IMR-90 (cell line): ENCODE data around the gene PRKRA. TPM values are rescaled to one million over a fixed set of nuclear protein-coding genes. Genes with fewer than 3 reads are reported as not detected.

Experiments used
- ATAC-seq: fragments of 200-7000 bp; cut with Tn5 transposase; 2 replicates; pipeline ENCODE4 v1.9.1; 2020; ENCODE audit warnings: low read depth, mild to moderate bottlenecking, moderate library complexity
- BruUV-seq: library from RNA; stranded (reverse); fragments of 400-500 nt; replicated peaks from 2 replicates; lab custom pipeline; 2021; lab: Mats Ljungman, UMichigan
- CTCF ChIA-PET: fragments of 300-600 bp; formaldehyde crosslinking; extraction: SDS; loops from one replicate; lab custom pipeline; 2021; ENCODE audit warnings: antibody characterized with exemption; lab: Yijun Ruan, JAX
- POLR2A ChIA-PET: fragments of 300-600 bp; sonication (Branson Sonifier 250); formaldehyde crosslinking; loops from one replicate; lab custom pipeline; 2022; ENCODE audit warnings: antibody characterized with exemption; ENCODE audit not compliant: unreplicated experiment; lab: Charles Lee
- DNase-seq: peaks from one replicate; pipeline ENCODE4 v3.0.0; 2013
- H2AFZ ChIP-seq: replicated peaks from 2 replicates; pipeline ENCODE3; 2013; ENCODE audit warnings: low read length, mild to moderate bottlenecking; ENCODE audit not compliant: poor library complexity
- H2AK5ac ChIP-seq: 2 replicates; pipeline ENCODE4 v1.6.1; 2013; ENCODE audit warnings: low read depth, low read length, inconsistent platforms
- H2AK9ac ChIP-seq: replicated peaks from 2 replicates; pipeline ENCODE3; 2013; ENCODE audit warnings: mild to moderate bottlenecking, low read depth, low read length, moderate library complexity; ENCODE audit not compliant: poor library complexity
- H2BK120ac ChIP-seq: 2 replicates; pipeline ENCODE4 v1.6.1; 2013; ENCODE audit warnings: low read depth, low read length, inconsistent platforms
- H2BK15ac ChIP-seq: 3 replicates; pipeline ENCODE4 v1.6.1; 2013; ENCODE audit warnings: low read depth, low read length, inconsistent platforms
- H2BK20ac ChIP-seq: 2 replicates; pipeline ENCODE4 v1.6.1; 2013; ENCODE audit warnings: low read depth, mild to moderate bottlenecking, inconsistent platforms, low read length, moderate library complexity
- H2BK5ac ChIP-seq: 2 replicates; pipeline ENCODE4 v1.6.1; 2013; ENCODE audit warnings: mild to moderate bottlenecking, low read depth, low read length, inconsistent platforms; ENCODE audit not compliant: poor library complexity, severe bottlenecking
- H3K14ac ChIP-seq: replicated peaks from 2 replicates; pipeline ENCODE4 v1.6.1; 2013; ENCODE audit warnings: low read depth, low read length, inconsistent platforms
- H3K18ac ChIP-seq: 2 replicates; pipeline ENCODE4 v1.6.1; 2013; ENCODE audit warnings: low read depth, low read length, control low read depth
- H3K23ac ChIP-seq: 2 replicates; pipeline ENCODE4 v1.6.1; 2013; ENCODE audit warnings: low read depth, low read length, inconsistent platforms
- H3K27ac ChIP-seq: 2 replicates; pipeline ENCODE4 v1.5.1; 2013; ENCODE audit warnings: mild to moderate bottlenecking, control low read depth, low read length; ENCODE audit not compliant: insufficient read depth
- H3K27me3 ChIP-seq: 2 replicates; pipeline ENCODE4 v1.6.1; 2013; ENCODE audit warnings: low read length; ENCODE audit not compliant: control insufficient read depth, insufficient read depth
- H3K36me3 ChIP-seq: 2 replicates; pipeline ENCODE4 v1.6.1; 2013; ENCODE audit warnings: low read length, mixed read lengths; ENCODE audit not compliant: control insufficient read depth, insufficient read depth
- H3K4ac ChIP-seq: 2 replicates; pipeline ENCODE4 v1.6.1; 2013; ENCODE audit warnings: low read depth, low read length, inconsistent platforms
- H3K4me1 ChIP-seq: 2 replicates; pipeline ENCODE4 v1.6.1; 2013; ENCODE audit warnings: low read length, mixed read lengths; ENCODE audit not compliant: control insufficient read depth, insufficient read depth
- H3K4me2 ChIP-seq: 2 replicates; pipeline ENCODE4 v1.6.1; 2013; ENCODE audit warnings: low read depth, mild to moderate bottlenecking, control low read depth, low read length, moderate library complexity
- H3K4me3 ChIP-seq: 2 replicates; pipeline ENCODE4 v1.5.1; 2013; ENCODE audit warnings: low read depth, mild to moderate bottlenecking, control low read depth, low read length, moderate library complexity; ENCODE audit not compliant: insufficient read depth
- H3K56ac ChIP-seq: 2 replicates; pipeline ENCODE4 v1.6.1; 2013; ENCODE audit warnings: low read length, inconsistent platforms; ENCODE audit not compliant: insufficient read depth; ENCODE audit errors: extremely low read depth
- H3K79me1 ChIP-seq, 2 experiments: 2 replicates each; pipeline ENCODE4 v1.6.1; 2013; ENCODE audit warnings: low read length in 2 of 2, inconsistent platforms in 1 of 2, low read depth in 1 of 2
- H3K9ac ChIP-seq: 2 replicates; pipeline ENCODE4 v1.6.1; 2013; ENCODE audit warnings: low read depth, low read length, control low read depth
- H3K9me1 ChIP-seq: 2 replicates; pipeline ENCODE4 v1.6.1; 2013; ENCODE audit warnings: low read length, inconsistent platforms; ENCODE audit not compliant: insufficient read depth
- H3K9me3 ChIP-seq: 2 replicates; pipeline ENCODE4 v1.6.1; 2013; ENCODE audit warnings: low read length; ENCODE audit not compliant: control insufficient read depth, insufficient read depth
- H4K20me1 ChIP-seq: 2 replicates; pipeline ENCODE4 v1.6.1; 2013; ENCODE audit warnings: low read length, inconsistent platforms; ENCODE audit not compliant: insufficient read depth
- H4K5ac ChIP-seq: 2 replicates; pipeline ENCODE4 v1.6.1; 2013; ENCODE audit warnings: mild to moderate bottlenecking, low read depth, low read length, control low read depth
- H4K8ac ChIP-seq, 2 experiments: 2 replicates each; pipeline ENCODE4 v1.6.1; 2013; ENCODE audit warnings: low read depth in 2 of 2, low read length in 2 of 2, control low read depth in 1 of 2, inconsistent platforms in 1 of 2
- H4K91ac ChIP-seq: 2 replicates; pipeline ENCODE4 v1.6.1; 2013; ENCODE audit warnings: low read depth, low read length, inconsistent platforms; ENCODE audit not compliant: insufficient read depth
- BHLHE40 ChIP-seq: fragments of 150-350 bp; IDR thresholded peaks from 2 replicates; pipeline ENCODE4 v1.6.1; 2016; ENCODE audit warnings: mild to moderate bottlenecking, low read depth, low read length
- CEBPB ChIP-seq: IDR thresholded peaks from 2 replicates; pipeline ENCODE4 v1.6.1; 2012; ENCODE audit warnings: low read depth, low read length, improper control_type of control experiment
- MAFK ChIP-seq: IDR thresholded peaks from 2 replicates; pipeline ENCODE4 v1.6.1; 2012; ENCODE audit warnings: low read depth, low read length, improper control_type of control experiment
- MXI1 ChIP-seq: IDR thresholded peaks from 2 replicates; pipeline ENCODE4 v1.6.1; 2012; ENCODE audit warnings: low read depth, mild to moderate bottlenecking, low read length, moderate library complexity, borderline replicate concordance
- NFE2L2 ChIP-seq: fragments of 150-350 bp; IDR thresholded peaks from 2 replicates; pipeline ENCODE4 v1.6.1; 2016; ENCODE audit warnings: low read depth, mild to moderate bottlenecking, low read length
- POLR2A ChIP-seq: IDR thresholded peaks from 2 replicates; pipeline ENCODE4 v1.6.1; 2012; ENCODE audit warnings: mild to moderate bottlenecking, low read depth, low read length
- RFX5 ChIP-seq: IDR thresholded peaks from 2 replicates; pipeline ENCODE4 v1.8.0; 2012; ENCODE audit warnings: low read depth, mild to moderate bottlenecking, low read length, moderate library complexity
- WGBS, 2 experiments: methylation state at CpG; one replicate each; pipeline versions ENCODE4 v1.1.5 to v1.1.7; 2013; ENCODE audit warnings: missing lambda C conversion rate in 2 of 2; ENCODE audit not compliant: insufficient read length in 1 of 2; ENCODE audit errors: extremely low coverage in 2 of 2; 5-methylcytosine and 5-hydroxymethylcytosine counted together
- dilution Hi-C: fragments of 300-500 bp; cut with HindIII; formaldehyde crosslinking; loops from one replicate; pipeline ENCODE4 v1.14.3; 2018; ENCODE audit warnings: low sequenced_read_pairs; ENCODE audit not compliant: unreplicated experiment
- in situ Hi-C: fragments of 300-500 bp; cut with MboI; formaldehyde crosslinking; loops from 3 replicates; pipeline ENCODE4 v1.14.3; 2019; ENCODE audit warnings: low sequenced_read_pairs, inconsistent platforms, mixed read lengths
- intact Hi-C: fragments of 100-400 bp; cut with micrococcal nuclease; formaldehyde crosslinking; loops from 2 replicates; pipeline ENCODE4 v1.10.0; 2022
- polyA plus RNA-seq, 3 experiments: library from polyadenylated mRNA; depleted of rRNA; stranded (reverse); fragments of >200 nt; gene quantifications; 2 replicates each; pipeline ENCODE4 v1.2.3, GENCODE V29; 2012; ENCODE audit warnings: low replicate concordance in 1 of 3
- total RNA-seq: library from RNA; depleted of rRNA; stranded (reverse); fragments of >200 nt; gene quantifications from 2 replicates; pipeline ENCODE4 v1.2.3, GENCODE V29; 2012

Gene PRKRA
- total and polyA plus RNA-seq, 2 of the 4 experiments (the other 2 are of a cell fraction), result 39.5 to 53.6 TPM

DNA sequence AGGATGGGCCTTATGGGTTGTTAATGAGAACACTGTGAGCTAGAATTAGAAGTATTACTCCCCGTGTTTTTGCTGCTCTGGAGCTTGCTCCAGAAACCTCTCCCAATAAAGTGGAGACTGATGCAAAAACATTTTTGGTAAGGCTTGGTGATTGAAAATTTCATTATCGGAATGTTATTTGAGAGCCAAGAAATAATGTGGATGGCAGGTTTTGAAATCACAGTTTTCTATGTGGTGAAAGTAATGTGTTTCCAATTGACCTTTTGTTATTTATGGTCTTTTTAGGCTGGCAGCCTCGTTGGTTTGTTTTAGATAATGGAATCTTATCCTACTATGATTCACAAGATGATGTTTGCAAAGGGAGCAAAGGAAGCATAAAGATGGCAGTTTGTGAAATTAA lies 34.4 kb upstream of the PRKRA start:
- no peak overlapping the region for H2BK15ac ChIP-seq
- no peak overlapping the region for H3K14ac ChIP-seq
- no peak overlapping the region for H2BK20ac ChIP-seq
- in situ Hi-C loops, result no loop called here
- no peak overlapping the region for H4K8ac ChIP-seq
- no peak overlapping the region for H3K23ac ChIP-seq
- H2BK5ac ChIP-seq, result no peak overlapping the region
- BruUV-seq, result no TSS peak
- no peak overlapping the region for H2BK120ac ChIP-seq
- no peak overlapping the region for H2AFZ ChIP-seq
- no peak overlapping the region for H3K4ac ChIP-seq
- TF ChIP-seq RFX5 (no peak), MAFK (no peak), NFE2L2 (no peak), MXI1 (no peak), CEBPB (no peak), POLR2A (no peak), BHLHE40 (no peak)
- no peak overlapping the region for H3K9ac ChIP-seq
- intact Hi-C loops, result no loop called here
- ATAC-seq (no peak), DNase-seq (no peak)
- H3K36me3 ChIP-seq, result peaks cover 2% of the 10 kb centered on the region; the same call in 1 of the 2 replicates
- ChIA-PET POLR2A (no interaction called here), CTCF (interaction anchor here (0.9 kb wide), 1 partner anchor 215 kb away, joined by 3 read pairs; no protein-coding TSS in a partner anchor)
- dilution Hi-C loops, result no loop called here
- H4K91ac ChIP-seq, result no peak overlapping the region
- no peak overlapping the region for H3K18ac ChIP-seq
- WGBS, 2 experiments, result no CpG with 5 or more reads among the region's 3 CpGs
- no peak overlapping the region for H3K4me2 ChIP-seq
- H3K56ac ChIP-seq, result no peak overlapping the region
- H2AK5ac ChIP-seq, result no peak overlapping the region
- H3K27me3 ChIP-seq, result no peaks in the 10 kb centered on the region
- H4K20me1 ChIP-seq, result peaks cover 28% of the 10 kb centered on the region
- H2AK9ac ChIP-seq, result no peak overlapping the region
- H3K4me3 ChIP-seq, result no peak overlapping the region
- H3K9me3 ChIP-seq, result no peaks in the 10 kb centered on the region
- H3K79me1 ChIP-seq, result peaks cover 17 to 56% of the 10 kb centered on the region in 2 experiments
- H3K9me1 ChIP-seq, result peaks cover 10% of the 10 kb centered on the region
- no peak overlapping the region for H4K5ac ChIP-seq
- peaks cover 8% of the 10 kb centered on the region for H3K4me1 ChIP-seq
- no peak overlapping the region for H3K27ac ChIP-seq
